SK-N-SH (cell line): ENCODE data around the gene PTPN4.

Source experiments
- CTCF ChIP-seq: fragments of 200-600 bp; sonication (generic); IDR thresholded peaks from 2 replicates; pipeline ENCODE4 v1.6.1; 2017; ENCODE audit warnings: antibody characterized with exemption, mild to moderate bottlenecking, moderate library complexity
- EP300 ChIP-seq, 2 experiments: IDR thresholded peaks; 2 replicates each; pipeline versions ENCODE4 v1.4.0 to v1.6.1; 2012; ENCODE audit warnings: borderline replicate concordance in 1 of 2, low read depth in 1 of 2, low read length in 1 of 2
- FOXJ3 ChIP-seq: sonication (generic); formaldehyde crosslinking; IDR thresholded peaks from 2 replicates; pipeline ENCODE4 v1.5.1; 2020; ENCODE audit warnings: mild to moderate bottlenecking, missing genetic modification reagents
- GABPA ChIP-seq: IDR thresholded peaks from 2 replicates; pipeline ENCODE4 v1.4.0; 2012; ENCODE audit warnings: low read depth, mild to moderate bottlenecking
- MAX ChIP-seq: IDR thresholded peaks from 2 replicates; pipeline ENCODE4 v1.4.0; 2012; ENCODE audit warnings: low read depth
- RAD21 ChIP-seq: IDR thresholded peaks from 2 replicates; pipeline ENCODE4 v1.6.1; 2012; ENCODE audit warnings: mild to moderate bottlenecking, low read length
- REST ChIP-seq: IDR thresholded peaks from 2 replicates; pipeline ENCODE4 v1.6.1; 2012; ENCODE audit warnings: mild to moderate bottlenecking, low read depth, low read length, moderate library complexity
- RFX5 ChIP-seq: IDR thresholded peaks from 2 replicates; pipeline ENCODE4 v1.6.1; 2012; ENCODE audit warnings: mild to moderate bottlenecking, improper control_type of control experiment, low read length
- SMC3 ChIP-seq: IDR thresholded peaks from 2 replicates; pipeline ENCODE4 v1.6.1; 2012; ENCODE audit warnings: low read depth, low read length, improper control_type of control experiment
- TEAD4 ChIP-seq: IDR thresholded peaks from 2 replicates; pipeline ENCODE4 v1.4.0; 2012; ENCODE audit warnings: mild to moderate bottlenecking, borderline replicate concordance; ENCODE audit not compliant: insufficient read depth
- USF2 ChIP-seq: fragments of 150-350 bp; IDR thresholded peaks from 2 replicates; pipeline ENCODE4 v1.6.1; 2017; ENCODE audit warnings: antibody characterized with exemption, low read length, low read depth, borderline replicate concordance
- ZBTB33 ChIP-seq: IDR thresholded peaks from 2 replicates; pipeline ENCODE4 v1.4.0; 2012; ENCODE audit warnings: low read depth, borderline replicate concordance

- no peak for TF ChIP-seq CTCF
- no peak for TF ChIP-seq RFX5
- no peak for TF ChIP-seq EP300 (IDR thresholded peaks at IDR 0.05; ENCODE audit: borderline replicate concordance in 1 of 2, low read depth in 1 of 2, low read length in 1 of 2)
- TF ChIP-seq FOXJ3 (CRISPR knock-in tag), result no peak
- no peak for TF ChIP-seq ZBTB33
- no peak for TF ChIP-seq USF2
- no peak for TF ChIP-seq REST
- no peak for TF ChIP-seq RAD21
- no peak for TF ChIP-seq GABPA
- no peak for TF ChIP-seq TEAD4
- no peak for TF ChIP-seq SMC3
- no peak for TF ChIP-seq MAX
These were observed 169.8 kb downstream of the PTPN4 start for GRCh38 chr2:119929537-119929936.
